HCT116 (cell line): Measurements from ENCODE around the gene NDUFA11.

ENCODE experiments used
- ATF3 ChIP-seq: IDR thresholded peaks from 2 replicates; pipeline ENCODE4 v1.6.1; 2012
- CEBPB ChIP-seq: IDR thresholded peaks from 2 replicates; pipeline ENCODE4 v1.6.1; 2012; ENCODE audit warnings: low read depth
- CTCF ChIP-seq, 3 experiments: fragments of 200-600 bp in 1 of 3; sonication (generic) in 1 of 3; IDR thresholded peaks in 2 of 3; conservative IDR thresholded peaks in 1 of 3; 2 replicates each; pipeline ENCODE4 v1.5.1; 2012 to 2017; ENCODE audit warnings: low read depth in 2 of 3, low read length in 2 of 3, antibody characterized with exemption in 1 of 3, borderline replicate concordance in 1 of 3, control low read depth in 1 of 3, mild to moderate bottlenecking in 1 of 3, mixed read lengths in 1 of 3, mixed run types in 1 of 3, moderate library complexity in 1 of 3; ENCODE audit not compliant: insufficient read depth in 1 of 3
- EZH2 ChIP-seq: fragments of 200-600 bp; sonication (generic); IDR thresholded peaks from 2 replicates; pipeline ENCODE4 v1.6.1; 2017; ENCODE audit warnings: antibody characterized with exemption, mixed run types
- EZH2phosphoT487 ChIP-seq: fragments of 200-600 bp; IDR thresholded peaks from 2 replicates; pipeline ENCODE4 v1.6.1; 2018; ENCODE audit warnings: antibody characterized with exemption, borderline replicate concordance
- MAX ChIP-seq: IDR thresholded peaks from 2 replicates; pipeline ENCODE4 v1.6.1; 2012
- POLR2A ChIP-seq: IDR thresholded peaks from 2 replicates; pipeline ENCODE4 v1.7.0; 2011; ENCODE audit warnings: borderline replicate concordance; ENCODE audit not compliant: insufficient read depth, insufficient read length; ENCODE audit errors: extremely low read depth
- SIN3A ChIP-seq: IDR thresholded peaks from 2 replicates; pipeline ENCODE4 v1.6.1; 2012; ENCODE audit warnings: low read depth
- SP1 ChIP-seq: IDR thresholded peaks from 2 replicates; pipeline ENCODE4 v1.6.1; 2012; ENCODE audit warnings: low read depth
- TCF7L2 ChIP-seq: IDR thresholded peaks from 2 replicates; pipeline ENCODE4 v1.7.0; 2011; ENCODE audit warnings: borderline replicate concordance, inconsistent platforms; ENCODE audit not compliant: insufficient read depth, insufficient read length; ENCODE audit errors: extremely low read depth
- ZBTB33 ChIP-seq: IDR thresholded peaks from 2 replicates; pipeline ENCODE4 v1.6.1; 2011; ENCODE audit warnings: mild to moderate bottlenecking, low read length, moderate library complexity; ENCODE audit not compliant: insufficient replicate concordance; ENCODE audit errors: extremely low read depth
- ZFX ChIP-seq: fragments of 450-650 bp; IDR thresholded peaks from 2 replicates; pipeline ENCODE4 v1.6.1; 2017
- ZNF274 ChIP-seq: fragments of 200-500 bp; sonication (Bioruptor generic); IDR thresholded peaks from 2 replicates; pipeline ENCODE4 v1.6.1; 2014; ENCODE audit warnings: mild to moderate bottlenecking, low read depth, low read length, inconsistent platforms

GRCh38 chr19:5926641-5927440, 23.3 kb upstream of the NDUFA11 start:
- no peak for TF ChIP-seq SP1
- no peak for TF ChIP-seq SIN3A
- no peak for TF ChIP-seq EZH2
- no peak for TF ChIP-seq CTCF (IDR thresholded peaks at IDR 0.05 in 2 of 3, conservative IDR thresholded peaks at IDR 0.05 in 1 of 3; ENCODE audit: borderline replicate concordance in 1 of 3, insufficient read depth in 1 of 3, low read depth in 2 of 3, low read length in 2 of 3)
- TF ChIP-seq ATF3 = no peak
- no peak for TF ChIP-seq EZH2phosphoT487
- TF ChIP-seq ZFX = no peak
- TF ChIP-seq ZNF274 = no peak
- no peak for TF ChIP-seq POLR2A
- no peak for TF ChIP-seq MAX
- no peak for TF ChIP-seq CEBPB
- no peak for TF ChIP-seq ZBTB33
- no peak for TF ChIP-seq TCF7L2
